Esophagus muscularis mucosa (tissue), 4 donors: ENCODE results near the gene DHTKD1. TPM values are rescaled to one million over a fixed set of nuclear protein-coding genes. Genes with fewer than 3 reads are reported as not detected.

Experiments used
- DNase-seq: peaks from one replicate; pipeline ENCODE4 v3.0.0-alpha.2; 2017; ENCODE audit errors: extremely low spot score
- H3K27ac ChIP-seq, 4 donors: fragments of 200-600 bp; sonication (generic); replicated peaks in 1 of 4; 1 replicate in 3 of 4; 2 replicates in 1 of 4; pipeline ENCODE4 v1.5.1; 2016 to 2019; ENCODE audit warnings: mild to moderate bottlenecking in 1 of 4
- H3K27me3 ChIP-seq, 4 donors: fragments of 200-600 bp; sonication (generic); one replicate each; pipeline versions ENCODE4 v1.5.1 to v1.6.0; 2016 to 2019
- H3K36me3 ChIP-seq, 4 donors: fragments of 200-600 bp; sonication (generic); one replicate each; pipeline ENCODE4 v1.5.1; 2016 to 2019
- H3K4me1 ChIP-seq, 4 donors: fragments of 200-600 bp; sonication (generic); one replicate each; pipeline ENCODE4 v1.5.1; 2016 to 2019
- H3K4me3 ChIP-seq, 4 donors: fragments of 200-600 bp; sonication (generic); 1 replicate in 2 of 4; 2 replicates in 2 of 4; pipeline ENCODE4 v1.5.1; 2016 to 2019; ENCODE audit warnings: mild to moderate bottlenecking in 4 of 4, moderate library complexity in 1 of 4
- H3K9me3 ChIP-seq, 4 donors: fragments of 200-600 bp; sonication (generic); 1 replicate in 3 of 4; 2 replicates in 1 of 4; pipeline ENCODE4 v1.5.1; 2016 to 2019
- CTCF ChIP-seq, 3 experiments: fragments of 200-600 bp in 2 of 3; fragments of 450-650 bp in 1 of 3; sonication (generic) in 2 of 3; IDR thresholded peaks; one replicate each; pipeline ENCODE4 v1.5.1; 2017 to 2019; ENCODE audit warnings: antibody characterized with exemption in 3 of 3, mild to moderate bottlenecking in 2 of 3, moderate library complexity in 1 of 3
- EP300 ChIP-seq: sonication (generic); formaldehyde crosslinking; IDR thresholded peaks from one replicate; pipeline ENCODE4 v1.6.1; 2017; ENCODE audit warnings: antibody characterized with exemption
- POLR2A ChIP-seq: fragments of 450-650 bp; IDR thresholded peaks from one replicate; pipeline ENCODE4 v1.6.1; 2017; ENCODE audit warnings: antibody characterized with exemption, moderate library complexity, mild to moderate bottlenecking, low read depth
- POLR2AphosphoS5 ChIP-seq, 2 donors: sonication (generic); formaldehyde crosslinking; IDR thresholded peaks; one replicate each; pipeline ENCODE4 v1.6.1; 2017; ENCODE audit warnings: antibody characterized with exemption in 2 of 2
- WGBS: methylation state at CpG from one replicate; pipeline ENCODE4 v1.1.5; 2018; 5-methylcytosine and 5-hydroxymethylcytosine counted together
- intact Hi-C: fragments of 100-400 bp; cut with DNase I; formaldehyde crosslinking; loops from one replicate; pipeline ENCODE4 v1.15.1; 2023
- total RNA-seq, 4 donors: library from RNA; depleted of rRNA; stranded (reverse); fragments of >200 nt; gene quantifications; one replicate each; pipeline versions ENCODE4 v1.1.0 to v1.2.1, GENCODE V29; 2016

DHTKD1 gene
- total RNA-seq, 4 donors from 2014 or later = 19.2 to 44.4 (median 24.2) TPM

GRCh38 chr10:12140038-12140437, 71.3 kb downstream of the DHTKD1 start:
- no peaks in the 10 kb centered on the region for H3K27me3 ChIP-seq
- DNase-seq = no peak
- no peaks in the 10 kb centered on the region for H3K4me1 ChIP-seq
- TF ChIP-seq EP300 = no peak
- no peak for TF ChIP-seq POLR2A
- TF ChIP-seq CTCF (IDR thresholded peaks at IDR 0.05) = no peak
- no peak for TF ChIP-seq POLR2AphosphoS5 (IDR thresholded peaks at IDR 0.05)
- H3K36me3 ChIP-seq = peaks cover 38 to 96% (median 74%) of the 10 kb centered on the region in 4 donors
- intact Hi-C loops = no loop called here
- H3K4me3 ChIP-seq = no peak overlapping the region
- H3K9me3 ChIP-seq = no peaks in the 10 kb centered on the region
- no peak overlapping the region for H3K27ac ChIP-seq
- 89% methylated on average over 1 of the region's 1 CpG for WGBS

- Histone ChIP-seq H3K27me3 (no peaks in the 10 kb centered on the region), H3K36me3 (peaks cover 33 to 91% (median 67%) of the 10 kb centered on the region in 4 donors), H3K4me1 (no peaks in the 10 kb centered on the region), H3K4me3 (no peak overlapping the region), H3K9me3 (no peaks in the 10 kb centered on the region), H3K27ac (no peak overlapping the region)
- WGBS = 97% methylated on average over 3 of the region's 3 CpGs
- DNase-seq = no peak
- intact Hi-C loops = no loop called here
- TF ChIP-seq EP300 (no peak), CTCF (IDR thresholded peaks at IDR 0.05) (no peak), POLR2AphosphoS5 (IDR thresholded peaks at IDR 0.05) (no peak)
Observed at GRCh38 chr10:12144538-12144937, 75.8 kb downstream of the DHTKD1 start.

- no peaks in the 10 kb centered on the region for H3K27me3 ChIP-seq
- H3K9me3 ChIP-seq = no peaks in the 10 kb centered on the region
- no peak overlapping the region for H3K27ac ChIP-seq
- WGBS = 82% methylated on average over 4 of the region's 4 CpGs
- DNase-seq = no peak
- H3K4me3 ChIP-seq = no peak overlapping the region
- intact Hi-C loops = no loop called here
- peaks cover 4 to 73% (median 39%) of the 10 kb centered on the region in 4 donors for H3K36me3 ChIP-seq
- no peak for TF ChIP-seq POLR2A
- TF ChIP-seq POLR2AphosphoS5 (IDR thresholded peaks at IDR 0.05) = no peak
- TF ChIP-seq CTCF (IDR thresholded peaks at IDR 0.05) = no peak
- TF ChIP-seq EP300 = no peak
- peaks cover 0 to 5% (median 0%) of the 10 kb centered on the region in 4 donors for H3K4me1 ChIP-seq
Observed at GRCh38 chr10:12150163-12150562, 81.4 kb downstream of the DHTKD1 start.

- WGBS = 93% methylated on average over 6 of the region's 6 CpGs
- H3K4me1 ChIP-seq = peaks cover 0 to 5% (median 0%) of the 10 kb centered on the region in 4 donors
- peaks cover 10 to 75% (median 36%) of the 10 kb centered on the region in 4 donors for H3K36me3 ChIP-seq
- H3K27ac ChIP-seq = no peak overlapping the region
- TF ChIP-seq POLR2A = no peak
- no peak for TF ChIP-seq POLR2AphosphoS5 (IDR thresholded peaks at IDR 0.05)
- no peak for TF ChIP-seq CTCF (IDR thresholded peaks at IDR 0.05)
- no peak for TF ChIP-seq EP300
- H3K27me3 ChIP-seq = no peaks in the 10 kb centered on the region
- no peaks in the 10 kb centered on the region for H3K9me3 ChIP-seq
- H3K4me3 ChIP-seq = no peak overlapping the region
- intact Hi-C loops = no loop called here
- no peak for DNase-seq
Observed at GRCh38 chr10:12154516-12154915, 85.8 kb downstream of the DHTKD1 start.
